ENCODE results near the gene POC5. TPM values are rescaled to one million over a fixed set of nuclear protein-coding genes. Genes with fewer than 3 reads are reported as not detected.

The POC5 gene
- total and polyA plus RNA-seq, 4 experiments from 2014 or later, result 14.1 to 20.0 (median 14.9) TPM

DNA sequence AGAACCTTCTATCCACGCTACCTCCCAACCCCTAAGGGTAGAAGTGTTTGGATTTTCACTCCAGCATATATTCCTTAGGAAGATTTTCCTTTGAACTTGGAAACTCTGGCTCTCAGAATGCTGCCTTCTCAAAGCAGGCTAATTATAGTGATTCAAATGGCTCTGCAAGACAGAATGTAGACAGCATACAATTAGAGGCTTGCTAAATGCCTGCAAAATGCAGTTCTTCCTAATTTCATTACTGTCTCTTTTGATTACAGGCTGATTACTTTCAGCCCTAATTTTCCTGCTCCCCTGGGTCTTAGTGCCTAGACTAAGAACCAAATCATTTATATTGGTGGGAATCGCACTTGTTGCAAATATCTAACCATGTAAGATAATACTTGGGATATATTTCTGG is 55.2 kb downstream of the POC5 start:
- Mint-ChIP-seq H3K27me3 (no peaks in the 10 kb centered on the region), H3K4me3 (no peak overlapping the region), H3K27ac (no peak overlapping the region), H3K4me1 (no peaks in the 10 kb centered on the region), H3K9me3 (no peaks in the 10 kb centered on the region), H3K36me3 (no peaks in the 10 kb centered on the region)
- ChIA-PET POLR2A (ENCODE audit: partially characterized antibody) (no interaction called here), CTCF (ENCODE audit: partially characterized antibody) (no interaction called here)
- H3K9me3 ChIP-seq (ENCODE audit: control insufficient read depth in 1 of 2, low read length in 2 of 2), result no peaks in the 10 kb centered on the region
- no peak overlapping the region for H3K4me3 ChIP-seq (ENCODE audit: low read length in 2 of 2)
- no peaks in the 10 kb centered on the region for H3K4me1 ChIP-seq (ENCODE audit: insufficient read depth, low read length)
- H3K27ac ChIP-seq (ENCODE audit: low read depth, low read length), result no peak overlapping the region
- H3K27me3 ChIP-seq (ENCODE audit: insufficient read depth, low read length), result no peaks in the 10 kb centered on the region
- intact Hi-C loops (cut with micrococcal nuclease), result no loop called here
- DNase-seq, result no peak
- no peaks in the 10 kb centered on the region for H3K36me3 ChIP-seq (ENCODE audit: insufficient read depth, low read length)

GRCh38 chr5:75660678-75661465 is 56.4 kb downstream of the POC5 start:
- intact Hi-C loops (cut with micrococcal nuclease), result no loop called here
- H3K9me3 Mint-ChIP-seq, result no peaks in the 10 kb centered on the region
- H3K4me3 ChIP-seq (ENCODE audit: low read length in 2 of 2), result no peak overlapping the region
- DNase-seq, result no peak
- H3K27ac ChIP-seq (ENCODE audit: low read depth, low read length), result no peak overlapping the region
- no peaks in the 10 kb centered on the region for H3K4me1 Mint-ChIP-seq
- POLR2A ChIA-PET (ENCODE audit: partially characterized antibody), result no interaction called here
- H3K4me1 ChIP-seq (ENCODE audit: insufficient read depth, low read length), result no peaks in the 10 kb centered on the region
- H3K36me3 Mint-ChIP-seq, result no peaks in the 10 kb centered on the region
- no peak overlapping the region for H3K27ac Mint-ChIP-seq
- no peaks in the 10 kb centered on the region for H3K36me3 ChIP-seq (ENCODE audit: insufficient read depth, low read length)
- H3K4me3 Mint-ChIP-seq, result no peak overlapping the region
- H3K27me3 Mint-ChIP-seq, result no peaks in the 10 kb centered on the region
- H3K9me3 ChIP-seq (ENCODE audit: control insufficient read depth in 1 of 2, low read length in 2 of 2), result no peaks in the 10 kb centered on the region
- CTCF ChIA-PET (ENCODE audit: partially characterized antibody), result no interaction called here
- no peaks in the 10 kb centered on the region for H3K27me3 ChIP-seq (ENCODE audit: insufficient read depth, low read length)

- ChIA-PET CTCF (ENCODE audit: partially characterized antibody) (no interaction called here), POLR2A (ENCODE audit: partially characterized antibody) (no interaction called here)
- no peak for DNase-seq
- H3K36me3 Mint-ChIP-seq, result no peaks in the 10 kb centered on the region
- no peak overlapping the region for H3K4me3 Mint-ChIP-seq
- Histone ChIP-seq H3K27ac (ENCODE audit: low read depth, low read length) (no peak overlapping the region), H3K9me3 (ENCODE audit: control insufficient read depth in 1 of 2, low read length in 2 of 2) (no peaks in the 10 kb centered on the region), H3K4me1 (ENCODE audit: insufficient read depth, low read length) (no peaks in the 10 kb centered on the region), H3K27me3 (ENCODE audit: insufficient read depth, low read length) (no peaks in the 10 kb centered on the region), H3K36me3 (ENCODE audit: insufficient read depth, low read length) (no peaks in the 10 kb centered on the region), H3K4me3 (ENCODE audit: low read length in 2 of 2) (no peak overlapping the region)
- intact Hi-C loops (cut with micrococcal nuclease), result no loop called here
- no peaks in the 10 kb centered on the region for H3K9me3 Mint-ChIP-seq
- no peak overlapping the region for H3K27ac Mint-ChIP-seq
- H3K27me3 Mint-ChIP-seq, result no peaks in the 10 kb centered on the region
- no peaks in the 10 kb centered on the region for H3K4me1 Mint-ChIP-seq
Measured at GRCh38 chr5:75659791-75660450, 57.3 kb downstream of the POC5 start.

DNA sequence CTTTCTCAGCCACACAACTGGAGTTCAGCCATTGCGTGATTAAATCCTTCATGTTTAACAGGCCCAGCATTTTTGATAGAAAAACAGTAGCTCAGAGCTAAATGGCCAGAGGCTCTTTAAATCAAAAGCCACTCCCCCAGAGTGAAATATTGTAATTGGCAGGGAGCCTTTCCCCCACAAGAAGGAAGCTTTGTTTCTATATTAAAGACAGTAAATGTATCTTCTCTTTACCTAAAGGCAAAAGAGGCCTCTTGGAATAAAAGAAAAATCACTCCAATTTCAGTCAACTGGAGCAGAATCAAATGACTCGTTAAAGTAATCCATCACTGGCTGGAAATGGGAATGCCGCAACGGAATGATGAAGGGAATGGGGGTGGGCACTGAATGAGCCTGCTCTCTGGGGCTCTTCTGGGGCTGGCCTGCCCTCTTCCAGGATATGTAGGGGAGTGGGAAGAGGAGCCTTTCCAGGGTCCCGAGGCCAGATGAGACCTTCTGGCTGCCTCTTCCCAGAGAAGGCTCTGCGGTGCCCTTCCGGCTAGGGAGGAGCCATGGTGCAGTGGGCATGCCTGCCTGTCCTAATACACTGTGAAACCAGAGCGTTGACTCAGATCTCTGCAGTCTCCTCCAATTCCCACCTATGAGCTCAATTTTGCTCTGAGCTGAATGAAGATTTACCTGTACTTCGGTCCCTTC is 60.8 kb downstream of the POC5 start:
- Mint-ChIP-seq H3K27me3 (peaks cover 0 to 2% of the 10 kb centered on the region in 2 donors), H3K9me3 (no peaks in the 10 kb centered on the region), H3K36me3 (no peaks in the 10 kb centered on the region), H3K4me3 (no peak overlapping the region), H3K4me1 (no peaks in the 10 kb centered on the region), H3K27ac (no peak overlapping the region)
- POLR2A ChIA-PET (ENCODE audit: partially characterized antibody), result no interaction called here
- no peak for DNase-seq
- H3K4me3 ChIP-seq (ENCODE audit: low read length in 2 of 2), result no peak overlapping the region
- H3K27ac ChIP-seq (ENCODE audit: low read depth, low read length), result no peak overlapping the region
- no peaks in the 10 kb centered on the region for H3K9me3 ChIP-seq (ENCODE audit: control insufficient read depth in 1 of 2, low read length in 2 of 2)
- no peaks in the 10 kb centered on the region for H3K36me3 ChIP-seq (ENCODE audit: insufficient read depth, low read length)
- no peaks in the 10 kb centered on the region for H3K4me1 ChIP-seq (ENCODE audit: insufficient read depth, low read length)
- CTCF ChIA-PET (ENCODE audit: partially characterized antibody), result no interaction called here
- H3K27me3 ChIP-seq (ENCODE audit: insufficient read depth, low read length), result no peaks in the 10 kb centered on the region
- intact Hi-C loops (cut with micrococcal nuclease), result no loop called here

- intact Hi-C loops (cut with micrococcal nuclease), result no loop called here
- Histone ChIP-seq H3K36me3 (ENCODE audit: insufficient read depth, low read length) (no peaks in the 10 kb centered on the region), H3K4me3 (ENCODE audit: low read length in 2 of 2) (no peak overlapping the region), H3K27ac (ENCODE audit: low read depth, low read length) (no peak overlapping the region), H3K27me3 (ENCODE audit: insufficient read depth, low read length) (no peaks in the 10 kb centered on the region), H3K9me3 (ENCODE audit: control insufficient read depth in 1 of 2, low read length in 2 of 2) (no peaks in the 10 kb centered on the region), H3K4me1 (ENCODE audit: insufficient read depth, low read length) (no peaks in the 10 kb centered on the region)
- H3K27ac Mint-ChIP-seq, result no peak overlapping the region
- H3K27me3 Mint-ChIP-seq, result peaks cover 0 to 2% of the 10 kb centered on the region in 2 donors
- DNase-seq, result no peak
- no peaks in the 10 kb centered on the region for H3K4me1 Mint-ChIP-seq
- POLR2A ChIA-PET (ENCODE audit: partially characterized antibody), result no interaction called here
- no peaks in the 10 kb centered on the region for H3K9me3 Mint-ChIP-seq
- no peak overlapping the region for H3K4me3 Mint-ChIP-seq
- no peaks in the 10 kb centered on the region for H3K36me3 Mint-ChIP-seq
- CTCF ChIA-PET (ENCODE audit: partially characterized antibody), result no interaction called here
Measured at GRCh38 chr5:75654693-75655295, 62.4 kb downstream of the POC5 start.

DNA sequence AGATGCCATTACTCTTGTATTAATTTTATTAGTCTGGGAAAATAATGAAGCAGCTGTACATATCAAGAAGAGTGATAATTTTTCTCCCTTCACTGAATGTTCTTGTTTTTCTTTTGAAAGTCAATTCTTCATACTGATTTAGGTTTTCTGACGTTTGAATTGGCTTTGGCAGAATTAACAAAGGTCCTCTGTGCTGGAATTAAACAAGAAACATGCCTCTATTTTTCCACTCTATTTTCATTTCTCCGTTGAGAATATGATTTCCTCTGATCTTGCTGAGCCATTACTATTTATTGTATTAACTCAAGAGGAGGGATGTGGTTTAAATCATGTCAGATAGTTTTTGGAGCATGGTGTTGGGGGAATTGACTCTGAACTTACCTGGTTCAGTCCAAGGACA is 63.7 kb downstream of the POC5 start:
- peaks cover 0 to 2% of the 10 kb centered on the region in 2 donors for H3K27me3 Mint-ChIP-seq
- H3K4me3 ChIP-seq (ENCODE audit: low read length in 2 of 2), result no peak overlapping the region
- no peak overlapping the region for H3K27ac ChIP-seq (ENCODE audit: low read depth, low read length)
- intact Hi-C loops (cut with micrococcal nuclease), result no loop called here
- DNase-seq, result no peak
- no peaks in the 10 kb centered on the region for H3K9me3 ChIP-seq (ENCODE audit: control insufficient read depth in 1 of 2, low read length in 2 of 2)
- CTCF ChIA-PET (ENCODE audit: partially characterized antibody), result no interaction called here
- H3K27ac Mint-ChIP-seq, result no peak overlapping the region
- H3K4me1 ChIP-seq (ENCODE audit: insufficient read depth, low read length), result no peaks in the 10 kb centered on the region
- H3K4me3 Mint-ChIP-seq, result no peak overlapping the region
- H3K36me3 Mint-ChIP-seq, result no peaks in the 10 kb centered on the region
- no peaks in the 10 kb centered on the region for H3K27me3 ChIP-seq (ENCODE audit: insufficient read depth, low read length)
- peaks cover 0 to 3% (median 0%) of the 10 kb centered on the region in 8 donors for H3K9me3 Mint-ChIP-seq
- peaks cover 0 to 4% (median 2%) of the 10 kb centered on the region in 4 donors for H3K4me1 Mint-ChIP-seq
- POLR2A ChIA-PET (ENCODE audit: partially characterized antibody), result no interaction called here
- no peaks in the 10 kb centered on the region for H3K36me3 ChIP-seq (ENCODE audit: insufficient read depth, low read length)

DNA sequence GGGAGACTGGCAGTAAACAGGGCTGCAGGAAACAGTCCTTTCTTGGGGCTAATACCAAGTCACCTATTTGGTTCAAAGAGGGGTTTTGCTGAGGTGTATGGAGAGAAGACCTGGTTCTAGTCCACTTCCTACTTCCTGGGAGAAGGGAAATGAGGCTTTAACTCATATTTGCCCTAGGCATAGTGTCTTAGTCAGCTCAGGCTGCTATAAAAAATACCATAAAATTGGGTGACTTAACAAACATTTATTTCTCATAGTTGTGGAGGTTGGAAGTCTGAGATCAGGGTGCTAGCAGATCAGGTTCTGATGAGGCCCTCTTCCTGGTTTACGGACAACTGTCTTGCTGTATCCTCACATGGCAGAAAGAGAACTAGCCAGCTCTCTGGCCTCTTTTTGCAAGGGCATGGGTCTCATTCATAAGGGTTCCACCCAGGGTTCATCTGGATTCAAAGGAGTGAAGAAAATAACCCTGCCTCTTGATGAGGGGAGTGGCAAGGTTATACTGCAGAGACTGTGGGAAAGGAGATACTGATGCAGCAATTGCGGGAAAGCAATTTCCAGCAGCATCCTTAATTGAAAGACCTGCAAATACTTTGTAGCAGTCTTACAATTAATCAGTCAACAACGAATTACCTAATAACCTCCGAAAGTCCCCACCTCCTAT is 65.5 kb downstream of the POC5 start:
- DNase-seq, result no peak
- Histone ChIP-seq H3K4me3 (ENCODE audit: low read length in 2 of 2) (no peak overlapping the region), H3K27ac (ENCODE audit: low read depth, low read length) (no peak overlapping the region), H3K27me3 (ENCODE audit: insufficient read depth, low read length) (no peaks in the 10 kb centered on the region), H3K9me3 (ENCODE audit: control insufficient read depth in 1 of 2, low read length in 2 of 2) (no peaks in the 10 kb centered on the region), H3K36me3 (ENCODE audit: insufficient read depth, low read length) (no peaks in the 10 kb centered on the region), H3K4me1 (ENCODE audit: insufficient read depth, low read length) (no peaks in the 10 kb centered on the region)
- H3K36me3 Mint-ChIP-seq, result no peaks in the 10 kb centered on the region
- H3K27me3 Mint-ChIP-seq, result peaks cover 0 to 4% of the 10 kb centered on the region in 2 donors
- H3K4me3 Mint-ChIP-seq, result no peak overlapping the region
- H3K27ac Mint-ChIP-seq, result no peak overlapping the region
- intact Hi-C loops (cut with micrococcal nuclease), result no loop called here
- H3K9me3 Mint-ChIP-seq, result peaks cover 0 to 6% (median 3%) of the 10 kb centered on the region in 8 donors
- H3K4me1 Mint-ChIP-seq, result peaks cover 0 to 7% (median 3%) of the 10 kb centered on the region in 4 donors
- CTCF ChIA-PET (ENCODE audit: partially characterized antibody), result no interaction called here
- POLR2A ChIA-PET (ENCODE audit: partially characterized antibody), result no interaction called here

All from CD4-positive, alpha-beta memory T cell (primary cell).